Smooth muscle cell (in vitro differentiated cells): Measurements from ENCODE around the gene EIF2S1. TPM values are rescaled to one million over a fixed set of nuclear protein-coding genes. Genes with fewer than 3 reads are reported as not detected.

Experiments used
- DNase-seq: peaks from one replicate; lab custom pipeline; 2025; ENCODE audit not compliant: unreplicated experiment; lab: John Stamatoyannopoulos, UW
- H2AFZ ChIP-seq: fragments of 200-600 bp; sonication (generic); 2 replicates; pipeline ENCODE4 v1.6.0; 2016; ENCODE audit warnings: antibody characterized with exemption, low read depth, mild to moderate bottlenecking
- H3F3A ChIP-seq: fragments of 200-600 bp; sonication (generic); 2 replicates; pipeline ENCODE4 v1.6.0; 2017; ENCODE audit warnings: antibody characterized with exemption, low read depth
- H3K27ac ChIP-seq: fragments of 200-600 bp; sonication (generic); 2 replicates; pipeline ENCODE4 v1.5.1; 2016; ENCODE audit warnings: low read depth, mild to moderate bottlenecking
- H3K27me3 ChIP-seq: fragments of 200-600 bp; sonication (generic); 2 replicates; pipeline ENCODE4 v1.6.1; 2016; ENCODE audit warnings: low read depth, mild to moderate bottlenecking
- H3K36me3 ChIP-seq: fragments of 200-600 bp; sonication (generic); 2 replicates; pipeline ENCODE4 v1.5.1; 2016; ENCODE audit warnings: low read depth
- H3K4me1 ChIP-seq: fragments of 200-600 bp; sonication (generic); 2 replicates; pipeline ENCODE4 v1.5.1; 2016; ENCODE audit warnings: low read depth
- H3K4me2 ChIP-seq: fragments of 200-600 bp; sonication (generic); 2 replicates; pipeline ENCODE4 v1.6.0; 2016; ENCODE audit warnings: mild to moderate bottlenecking
- H3K4me3 ChIP-seq: fragments of 200-600 bp; sonication (generic); 2 replicates; pipeline ENCODE4 v1.5.1; 2016; ENCODE audit warnings: mild to moderate bottlenecking
- H3K79me2 ChIP-seq: fragments of 200-600 bp; sonication (generic); 2 replicates; pipeline ENCODE4 v1.6.0; 2016; ENCODE audit warnings: low read depth, mild to moderate bottlenecking
- H3K9ac ChIP-seq: fragments of 200-600 bp; sonication (generic); 2 replicates; pipeline ENCODE4 v1.6.0; 2016; ENCODE audit warnings: low read depth
- H3K9me3 ChIP-seq: fragments of 200-600 bp; sonication (generic); replicated peaks from 2 replicates; pipeline ENCODE4 v1.5.1; 2016; ENCODE audit warnings: low read depth
- H4K20me1 ChIP-seq: fragments of 200-600 bp; sonication (generic); 2 replicates; pipeline ENCODE4 v1.6.0; 2016; ENCODE audit warnings: low read depth
- CTCF ChIP-seq: fragments of 200-600 bp; sonication (generic); IDR thresholded peaks from 2 replicates; pipeline ENCODE4 v1.5.1; 2017; ENCODE audit warnings: borderline replicate concordance, mild to moderate bottlenecking, antibody characterized with exemption; ENCODE audit not compliant: insufficient read depth, poor library complexity, severe bottlenecking
- WGBS: methylation state at CpG from one replicate; pipeline ENCODE4 v1.1.7; 2016; ENCODE audit warnings: low lambda C conversion rate; 5-methylcytosine and 5-hydroxymethylcytosine counted together
- polyA plus RNA-seq: library from polyadenylated mRNA; unstranded; fragments of >200 nt; fragmentation: Nextera tagmentation; extraction: Ambion mirVana; gene quantifications from 2 replicates; pipeline ENCODE4 v1.2.1, GENCODE V29; 2016
- total RNA-seq: library from RNA; depleted of rRNA; stranded (reverse); fragments of >200 nt; gene quantifications from 2 replicates; pipeline ENCODE4 v1.2.3, GENCODE V29; 2014

The EIF2S1 gene
- total and polyA plus RNA-seq, 2 experiments from 2014 or later, result 121 to 126 TPM

GRCh38 chr14:67392123-67392522 lies 32.0 kb downstream of the EIF2S1 start:
- Histone ChIP-seq H3K9ac (no peak overlapping the region), H2AFZ (no peak overlapping the region), H3F3A (no peaks in the 10 kb centered on the region), H3K27me3 (no peaks in the 10 kb centered on the region), H3K27ac (no peak overlapping the region), H3K4me3 (no peak overlapping the region), H3K36me3 (no peaks in the 10 kb centered on the region), H3K4me1 (no peaks in the 10 kb centered on the region), H3K9me3 (no peaks in the 10 kb centered on the region), H4K20me1 (no peaks in the 10 kb centered on the region), H3K4me2 (no peak overlapping the region), H3K79me2 (no peaks in the 10 kb centered on the region)
- no peak for TF ChIP-seq CTCF
- DNase-seq, result no peak
- 56% methylated on average over 3 of the region's 3 CpGs for WGBS

DNA sequence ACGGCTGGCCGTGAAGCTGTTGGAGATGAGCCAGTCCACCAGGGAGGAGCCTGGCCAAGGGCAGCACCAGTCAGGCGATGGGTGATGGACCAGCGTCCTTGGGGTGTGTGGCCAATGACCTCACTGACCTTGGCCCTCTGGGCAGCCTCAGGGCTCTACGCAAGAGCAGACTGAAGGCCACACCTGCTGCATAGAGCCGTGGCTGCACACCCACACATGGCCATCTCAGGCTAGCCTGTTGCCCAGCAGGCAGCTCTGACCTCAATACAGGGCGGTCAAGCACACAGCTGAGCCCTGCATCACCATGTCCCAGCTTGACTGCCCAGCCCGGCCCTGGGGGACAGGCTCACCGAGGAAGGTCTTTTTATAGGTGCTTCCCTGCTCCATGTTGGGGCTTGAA lies 32.7 kb downstream of the EIF2S1 start:
- Histone ChIP-seq H3K36me3 (no peaks in the 10 kb centered on the region), H3K4me3 (no peak overlapping the region), H3K9me3 (no peaks in the 10 kb centered on the region), H2AFZ (no peak overlapping the region), H3K27me3 (no peaks in the 10 kb centered on the region), H3K79me2 (no peaks in the 10 kb centered on the region), H3K4me1 (no peaks in the 10 kb centered on the region), H3K27ac (no peak overlapping the region), H3F3A (no peaks in the 10 kb centered on the region), H3K4me2 (no peak overlapping the region), H3K9ac (no peak overlapping the region), H4K20me1 (no peaks in the 10 kb centered on the region)
- no peak for DNase-seq
- WGBS, result 95% methylated on average over 9 of the region's 9 CpGs
- TF ChIP-seq CTCF, result no peak

DNA sequence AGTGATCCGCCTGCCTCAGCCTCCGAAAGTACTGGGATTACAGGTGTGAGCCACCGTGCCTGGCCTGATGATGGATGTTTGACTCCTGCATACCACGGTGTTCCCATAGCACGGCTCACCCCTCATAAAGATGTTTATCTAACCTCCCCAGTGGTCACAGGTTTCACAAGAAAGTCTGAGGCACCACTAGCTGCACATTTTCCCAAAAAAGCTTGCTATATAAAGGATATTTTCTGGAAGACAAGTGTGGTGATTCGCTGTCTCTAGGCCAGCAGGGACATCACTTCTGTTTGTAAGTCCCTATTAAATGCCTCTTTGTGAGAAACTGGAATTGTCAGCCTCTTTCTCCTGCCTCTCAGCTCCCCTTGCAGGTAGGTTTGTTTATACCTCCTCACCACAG lies 33.6 kb downstream of the EIF2S1 start:
- Histone ChIP-seq H3F3A (no peaks in the 10 kb centered on the region), H3K79me2 (no peaks in the 10 kb centered on the region), H3K27me3 (no peaks in the 10 kb centered on the region), H3K36me3 (no peaks in the 10 kb centered on the region), H4K20me1 (no peaks in the 10 kb centered on the region), H3K4me2 (no peak overlapping the region), H3K27ac (no peak overlapping the region), H3K4me1 (no peaks in the 10 kb centered on the region), H3K4me3 (no peak overlapping the region), H2AFZ (no peak overlapping the region), H3K9ac (no peak overlapping the region), H3K9me3 (no peaks in the 10 kb centered on the region)
- WGBS, result 60% methylated on average over 6 of the region's 6 CpGs
- no peak for DNase-seq
- no peak for TF ChIP-seq CTCF

- no peak for DNase-seq
- Histone ChIP-seq H3K4me2 (no peak overlapping the region), H3K4me3 (no peak overlapping the region), H3K9me3 (no peaks in the 10 kb centered on the region), H4K20me1 (no peaks in the 10 kb centered on the region), H3F3A (no peaks in the 10 kb centered on the region), H3K27me3 (no peaks in the 10 kb centered on the region), H3K9ac (no peak overlapping the region), H3K36me3 (no peaks in the 10 kb centered on the region), H2AFZ (no peak overlapping the region), H3K27ac (no peak overlapping the region), H3K4me1 (no peaks in the 10 kb centered on the region), H3K79me2 (no peaks in the 10 kb centered on the region)
- TF ChIP-seq CTCF, result no peak
- 75% methylated on average over 16 of the region's 16 CpGs for WGBS
Observed at GRCh38 chr14:67395086-67395875, 35.2 kb downstream of the EIF2S1 start.
